ENCODE data around the gene SUN1. TPM values are rescaled to one million over a fixed set of nuclear protein-coding genes. Genes with fewer than 3 reads are reported as not detected.

SUN1 gene
- total and polyA plus RNA-seq, 10 of the 15 experiments (the other 5 are each of a cell fraction or from before 2014, with no cell fraction given) = 27.8 to 107 (median 65.8) TPM

GRCh38 chr7:909358-910329, 77.4 kb downstream of the SUN1 start:
- CTCF ChIA-PET = interaction anchor here (0.6 to 3.9 kb wide), 17 partner anchors 13 to 158 kb away, joined by 3 to 31 read pairs (median 6); partner anchors contain the start of gene ADAP1
- Histone ChIP-seq H3K27ac (ENCODE audit: control insufficient read depth, insufficient read depth) (peak overlapping the region; percentile 38), H3K36me3 (ENCODE audit: control insufficient read depth in 2 of 2, insufficient read depth in 2 of 2, low read length in 1 of 2) (peaks cover 0 to 5% of the 10 kb centered on the region in 2 experiments; a peak in 2 of 4 replicates), H3K4me3 (peak overlapping the region; percentile 51; the same call in 1 of the 2 replicates), H3K4me2 (ENCODE audit: control insufficient read depth, insufficient read depth) (peak overlapping the region; percentile 87), H3K4me1 (ENCODE audit: control insufficient read depth, insufficient read depth, low read length) (peaks cover 16% of the 10 kb centered on the region), H2AFZ (ENCODE audit: control insufficient read depth, low read depth, low read length) (peak overlapping the region; percentile 44; the same call in 1 of the 2 replicates), H3K27me3 (replicated peaks in 1 of 2; ENCODE audit: control insufficient read depth in 2 of 2, insufficient read depth in 2 of 2, low read length in 1 of 2) (no peaks in the 10 kb centered on the region), H3K9me3 (replicated peaks; ENCODE audit: control insufficient read depth, insufficient read depth, low read length) (no peaks in the 10 kb centered on the region), H3K9ac (ENCODE audit: control insufficient read depth, insufficient read depth, low read length) (peak overlapping the region; percentile 28; the same call in 1 of the 2 replicates), H4K20me1 (ENCODE audit: control insufficient read depth, insufficient read depth) (no peaks in the 10 kb centered on the region), H3K79me2 (ENCODE audit: control insufficient read depth, insufficient read depth, low read length) (no peaks in the 10 kb centered on the region; the same call in none of the 2 replicates)
- DNase-seq (ENCODE audit: low read depth, low spot score) (no peak), FAIRE-seq (peak; percentile 85), ATAC-seq (peak; percentile 69)
- POLR2A ChIA-PET = interaction anchor here (1.2 to 1.9 kb wide), 3 partner anchors 13 to 65 kb away, joined by 9 to 13 read pairs (median 13); no protein-coding TSS in a partner anchor
- SMC1A ChIA-PET (ENCODE audit: uncharacterized antibody, unreplicated experiment) = interaction anchor here (0.8 to 4.2 kb wide), 14 partner anchors 12 to 266 kb away, joined by 3 to 31 read pairs (median 6); partner anchors contain the start of gene ADAP1
- WGBS (ENCODE audit: insufficient coverage, insufficient replicate concordance, low lambda C conversion rate, missing lambda C conversion rate) = 18% methylated on average over 51 of the region's 58 CpGs
- in situ Hi-C loops (cut with MboI) = no loop called here
- RAD21 ChIA-PET (ENCODE audit: unreplicated experiment) = interaction anchor here (0.6 to 3.1 kb wide), 19 partner anchors 8 to 270 kb away, joined by 3 to 20 read pairs (median 7); no protein-coding TSS in a partner anchor
- intact Hi-C loops (cut with micrococcal nuclease; ENCODE audit: unreplicated experiment) = loop anchor here (1.0 to 10.0 kb wide), 5 partner anchors 13 to 155 kb away; partner anchors contain the start of gene ADAP1
- BruUV-seq (replicated peaks) = no TSS peak
- TF ChIP-seq SPI1 (IDR thresholded peaks at IDR 0.05; ENCODE audit: borderline replicate concordance, insufficient read depth, low read depth, low read length) = peak; percentile 67; the same call in 1 of the 2 replicates
- TF ChIP-seq E2F8 (IDR thresholded peaks at IDR 0.05; ENCODE audit: low read depth, partially characterized antibody) = no peak
- peak; percentile 100 for TF ChIP-seq DPF2 (IDR thresholded peaks at IDR 0.05)
- TF ChIP-seq KLF5 (IDR thresholded peaks at IDR 0.05; ENCODE audit: partially characterized antibody) = no peak
- peak; percentile 45; the same call in 1 of the 2 replicates for TF ChIP-seq ZNF687 (IDR thresholded peaks at IDR 0.05)
- peak; percentile 77 for TF ChIP-seq RAD51 (IDR thresholded peaks at IDR 0.05)
- TF ChIP-seq SMAD1 (IDR thresholded peaks at IDR 0.05; ENCODE audit: low read depth, partially characterized antibody) = no peak
- peak; percentile 92 to 93 for TF ChIP-seq BHLHE40 (IDR thresholded peaks at IDR 0.05; ENCODE audit: borderline replicate concordance in 1 of 2, low read depth in 2 of 2, low read length in 1 of 2)
- TF ChIP-seq LARP7 (IDR thresholded peaks at IDR 0.05) = peak; percentile 53; the same call in 1 of the 2 replicates
- 0 out of 2 replicates have a peak, but pooled peaks have one; percentile 22 for TF ChIP-seq SMARCA5 (IDR thresholded peaks at IDR 0.05)
- no peak for TF ChIP-seq MYB (IDR thresholded peaks at IDR 0.05; ENCODE audit: borderline replicate concordance, low read depth, low read length)
- no peak for TF ChIP-seq TAF1 (IDR thresholded peaks at IDR 0.05; ENCODE audit: borderline replicate concordance, low read depth, low read length)
